ENCODE results near the gene MIPOL1. TPM values are rescaled to one million over a fixed set of nuclear protein-coding genes. Genes with fewer than 3 reads are reported as not detected.
A peak's percentile ranks its signal among the peaks of the same experiment; 100 is the strongest.
"Not testable (repeated sequence)": the region's sequence is repeated elsewhere in the genome, so short reads cannot be mapped to it uniquely, and the experiment has no call there.

Gene MIPOL1
- total and polyA plus RNA-seq, 2 experiments from 2014 or later: 16.6 to 24.8 TPM

DNA sequence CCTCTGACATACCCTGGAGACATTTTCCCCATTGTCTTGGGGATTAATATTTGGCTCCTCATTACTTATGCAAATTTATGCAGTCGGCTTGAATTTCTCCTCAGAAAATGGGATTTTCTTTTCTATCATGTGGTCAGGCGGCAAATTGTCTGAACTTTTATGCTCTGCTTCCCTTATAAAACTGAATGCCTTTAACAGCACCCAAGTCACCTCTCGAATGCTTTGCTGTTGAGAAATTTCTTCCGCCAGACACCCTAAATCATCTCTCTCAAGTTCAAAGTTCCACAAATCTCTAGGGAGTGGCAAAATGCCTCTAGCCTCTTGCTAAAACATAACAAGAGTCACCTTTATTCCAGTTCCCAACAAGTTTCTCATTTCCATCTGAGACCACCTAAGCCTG is 27.9 kb downstream of the MIPOL1 start:
- Mint-ChIP-seq H3K9me3 (peaks cover 47% of the 10 kb centered on the region), H3K36me3 (ENCODE audit: low read depth) (peaks cover 58% of the 10 kb centered on the region)
- H3K27ac Mint-ChIP-seq; H3K4me1 ChIP-seq (ENCODE audit: insufficient read depth); H3K79me2 ChIP-seq (replicated peaks; ENCODE audit: insufficient read depth); H3K4me1 Mint-ChIP-seq; H3K27me3 ChIP-seq (ENCODE audit: insufficient read depth); H3K4me3 ChIP-seq; H3F3A ChIP-seq (replicated peaks; ENCODE audit: low read depth); H3K9me2 ChIP-seq (ENCODE audit: insufficient read depth); H4K20me1 ChIP-seq (replicated peaks; ENCODE audit: insufficient read depth); H3K27me3 Mint-ChIP-seq (ENCODE audit: insufficient read depth, low read depth, poor library complexity); H2AFZ ChIP-seq; ATAC-seq; H3K27ac ChIP-seq (ENCODE audit: low read depth); H3K4me3 Mint-ChIP-seq; DNase-seq (ENCODE audit: low spot score); H3K4me2 ChIP-seq: not testable (repeated sequence)
- peaks cover 13% of the 10 kb centered on the region for H3K36me3 ChIP-seq (ENCODE audit: insufficient read depth)

DNA sequence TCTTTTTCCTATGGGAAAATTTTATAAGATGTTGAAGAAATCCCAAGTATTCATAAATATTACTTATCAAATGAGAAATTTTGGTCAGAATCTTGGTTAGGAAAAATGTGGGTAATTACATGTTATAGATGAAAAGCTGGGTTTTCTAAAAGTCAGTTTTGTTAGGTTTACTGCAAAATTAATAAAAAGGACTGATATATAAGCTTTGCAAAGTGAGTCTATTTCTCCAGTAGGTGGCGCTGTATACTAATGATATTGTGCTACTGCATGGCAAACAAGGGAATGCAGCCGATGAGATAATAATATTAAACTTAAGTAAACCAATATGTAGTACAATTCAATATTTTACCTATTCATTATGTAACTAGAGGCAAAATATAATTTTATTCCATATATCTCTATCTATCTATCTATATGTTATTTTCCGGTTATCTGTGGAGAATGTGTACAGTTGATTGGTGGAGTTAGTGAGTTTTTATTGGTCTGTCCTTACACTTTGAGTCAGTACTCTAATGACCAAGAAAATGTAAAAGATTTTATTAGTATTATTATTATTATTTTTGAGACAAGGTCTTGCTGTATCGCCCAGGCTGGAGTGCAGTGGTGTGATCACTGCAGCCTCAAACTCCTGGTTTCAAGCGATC is 32.9 kb downstream of the MIPOL1 start:
- Mint-ChIP-seq H3K4me1 (no peaks in the 10 kb centered on the region), H3K4me3 (no peak overlapping the region), H3K27me3 (ENCODE audit: insufficient read depth, low read depth, poor library complexity) (peaks cover 4% of the 10 kb centered on the region), H3K36me3 (ENCODE audit: low read depth) (peaks cover 9% of the 10 kb centered on the region), H3K27ac (no peak overlapping the region), H3K9me3 (peaks cover 6% of the 10 kb centered on the region)
- TF ChIP-seq EZH2phosphoT487 (IDR thresholded peaks at IDR 0.05; ENCODE audit: unreplicated experiment) (no peak), JUNB (IDR thresholded peaks at IDR 0.05; ENCODE audit: unreplicated experiment) (no peak), ZNF331 (CRISPR knock-in tag; IDR thresholded peaks at IDR 0.05; ENCODE audit: low read depth) (no peak), ZNF114 (CRISPR knock-in tag; IDR thresholded peaks at IDR 0.05) (no peak), POLR2AphosphoS5 (IDR thresholded peaks at IDR 0.05; ENCODE audit: low read depth) (no peak)
- TF ChIP-seq, protein P1, sequence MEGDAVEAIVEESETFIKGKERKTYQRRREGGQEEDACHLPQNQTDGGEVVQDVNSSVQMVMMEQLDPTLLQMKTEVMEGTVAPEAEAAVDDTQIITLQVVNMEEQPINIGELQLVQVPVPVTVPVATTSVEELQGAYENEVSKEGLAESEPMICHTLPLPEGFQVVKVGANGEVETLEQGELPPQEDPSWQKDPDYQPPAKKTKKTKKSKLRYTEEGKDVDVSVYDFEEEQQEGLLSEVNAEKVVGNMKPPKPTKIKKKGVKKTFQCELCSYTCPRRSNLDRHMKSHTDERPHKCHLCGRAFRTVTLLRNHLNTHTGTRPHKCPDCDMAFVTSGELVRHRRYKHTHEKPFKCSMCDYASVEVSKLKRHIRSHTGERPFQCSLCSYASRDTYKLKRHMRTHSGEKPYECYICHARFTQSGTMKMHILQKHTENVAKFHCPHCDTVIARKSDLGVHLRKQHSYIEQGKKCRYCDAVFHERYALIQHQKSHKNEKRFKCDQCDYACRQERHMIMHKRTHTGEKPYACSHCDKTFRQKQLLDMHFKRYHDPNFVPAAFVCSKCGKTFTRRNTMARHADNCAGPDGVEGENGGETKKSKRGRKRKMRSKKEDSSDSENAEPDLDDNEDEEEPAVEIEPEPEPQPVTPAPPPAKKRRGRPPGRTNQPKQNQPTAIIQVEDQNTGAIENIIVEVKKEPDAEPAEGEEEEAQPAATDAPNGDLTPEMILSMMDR (conservative IDR thresholded peaks at IDR 0.05; ENCODE audit: low read depth in 2 of 2): peak; percentile 67 to 93
- ATAC-seq: peak; percentile 41; the same call in 2 of the 3 replicates
- Histone ChIP-seq H3K36me3 (ENCODE audit: insufficient read depth) (peaks cover 3% of the 10 kb centered on the region; the same call in 1 of the 2 replicates), H3F3A (replicated peaks; ENCODE audit: low read depth) (no peaks in the 10 kb centered on the region), H2AFZ (no peak overlapping the region), H3K9me2 (ENCODE audit: insufficient read depth) (no peaks in the 10 kb centered on the region), H3K4me2 (no peak overlapping the region), H3K4me3 (no peak overlapping the region), H3K4me1 (ENCODE audit: insufficient read depth) (no peaks in the 10 kb centered on the region), H3K79me2 (replicated peaks; ENCODE audit: insufficient read depth) (peaks cover 5% of the 10 kb centered on the region; the same call in 1 of the 2 replicates), H4K20me1 (replicated peaks; ENCODE audit: insufficient read depth) (peaks cover 7% of the 10 kb centered on the region; the same call in 1 of the 2 replicates), H3K27ac (ENCODE audit: low read depth) (no peak overlapping the region), H3K27me3 (ENCODE audit: insufficient read depth) (no peaks in the 10 kb centered on the region)
- peak; percentile 90 for DNase-seq (ENCODE audit: low spot score)

DNA sequence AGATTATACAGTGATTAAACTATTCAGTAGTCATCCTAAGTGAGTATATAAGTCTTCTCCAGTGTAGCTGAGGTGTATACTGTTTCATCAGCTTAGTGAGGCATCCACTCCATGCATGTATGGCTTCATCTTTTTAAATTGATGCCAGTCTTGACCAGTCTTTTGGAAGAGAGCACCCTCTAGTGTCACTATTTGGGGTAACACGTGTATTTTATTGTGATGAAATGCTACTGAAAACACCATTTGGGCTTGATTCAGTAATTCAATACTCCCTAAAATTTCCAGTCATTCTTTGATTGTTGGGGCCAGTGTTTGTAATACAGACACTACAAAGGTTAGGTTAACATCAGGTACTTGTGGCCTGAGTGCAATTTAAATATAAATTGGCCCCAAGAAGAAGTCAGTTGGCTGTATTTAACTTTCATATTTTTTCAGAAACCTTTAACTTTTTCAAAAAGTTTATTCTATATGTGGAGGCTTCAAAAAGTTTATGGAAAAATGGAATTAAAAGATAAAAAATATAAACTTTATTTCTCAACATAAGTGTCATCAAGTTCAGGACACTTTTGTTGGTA is 35.3 kb downstream of the MIPOL1 start:
- Histone ChIP-seq H4K20me1 (replicated peaks; ENCODE audit: insufficient read depth) (peaks cover 7% of the 10 kb centered on the region; the same call in 1 of the 2 replicates), H3K4me2 (no peak overlapping the region), H3K4me1 (ENCODE audit: insufficient read depth) (no peaks in the 10 kb centered on the region), H3K27me3 (ENCODE audit: insufficient read depth) (no peaks in the 10 kb centered on the region), H3K4me3 (no peak overlapping the region), H2AFZ (no peak overlapping the region), H3K9me2 (ENCODE audit: insufficient read depth) (no peaks in the 10 kb centered on the region), H3K27ac (ENCODE audit: low read depth) (no peak overlapping the region), H3K79me2 (replicated peaks; ENCODE audit: insufficient read depth) (peaks cover 13% of the 10 kb centered on the region; the same call in 1 of the 2 replicates), H3K36me3 (ENCODE audit: insufficient read depth) (no peaks in the 10 kb centered on the region), H3F3A (replicated peaks; ENCODE audit: low read depth) (no peaks in the 10 kb centered on the region)
- no peak for TF ChIP-seq ZNF114 (CRISPR knock-in tag; IDR thresholded peaks at IDR 0.05)
- no peak for TF ChIP-seq EZH2 (IDR thresholded peaks at IDR 0.05; ENCODE audit: low read depth, unreplicated experiment)
- TF ChIP-seq, protein P1 (conservative IDR thresholded peaks at IDR 0.05; ENCODE audit: low read depth in 2 of 2): peak; percentile 74 to 77
- no peak for TF ChIP-seq CREB1 (CRISPR knock-in tag; IDR thresholded peaks at IDR 0.05; ENCODE audit: low read depth)
- H3K27me3 Mint-ChIP-seq (ENCODE audit: insufficient read depth, low read depth, poor library complexity): peaks cover 4% of the 10 kb centered on the region
- no peak overlapping the region for H3K27ac Mint-ChIP-seq
- no peak overlapping the region for H3K4me3 Mint-ChIP-seq
- H3K36me3 Mint-ChIP-seq (ENCODE audit: low read depth): no peaks in the 10 kb centered on the region
- H3K9me3 Mint-ChIP-seq: no peaks in the 10 kb centered on the region
- no peaks in the 10 kb centered on the region for H3K4me1 Mint-ChIP-seq
- ATAC-seq (peak; percentile 53; the same call in 2 of the 3 replicates), DNase-seq (ENCODE audit: low spot score) (peak; percentile 71)

All from GM23338 (cell line).